Activated B cell treated with CpG ODN at 0.5 μM for 24 hours (primary cell): ENCODE results near the gene RELCH. TPM values are rescaled to one million over a fixed set of nuclear protein-coding genes. Genes with fewer than 3 reads are reported as not detected.

Experiments
- ATAC-seq: fragments of 200-7000 bp; cut with Tn5 transposase; one replicate; pipeline ENCODE4 v1.10.0; 2021; ENCODE audit warnings: low read depth, mild to moderate bottlenecking, moderate library complexity
- CTCF ChIA-PET: fragments of 350-600 bp; sonication (Branson Sonifier 250); formaldehyde crosslinking; loops from one replicate; lab custom pipeline; 2021; ENCODE audit warnings: antibody characterized with exemption; lab: Charles Lee
- POLR2A ChIA-PET: fragments of 350-600 bp; sonication (Branson Sonifier 250); formaldehyde crosslinking; loops from one replicate; lab custom pipeline; 2021; ENCODE audit warnings: antibody characterized with exemption; lab: Charles Lee
- DNase-seq: peaks from one replicate; pipeline ENCODE4 v3.0.0; 2022
- H3K27ac Mint-ChIP-seq: one replicate; pipeline ENCODE4 v1.8.0; 2020; ENCODE audit warnings: mixed read lengths
- H3K27me3 Mint-ChIP-seq: one replicate; pipeline ENCODE4 v1.8.0; 2021; ENCODE audit warnings: mixed read lengths
- H3K36me3 Mint-ChIP-seq: one replicate; pipeline ENCODE4 v1.8.0; 2021; ENCODE audit warnings: low read depth, mixed read lengths
- H3K4me1 Mint-ChIP-seq: one replicate; pipeline ENCODE4 v1.8.0; 2021; ENCODE audit warnings: mixed read lengths
- H3K4me3 Mint-ChIP-seq: one replicate; pipeline ENCODE4 v1.8.0; 2020; ENCODE audit warnings: mild to moderate bottlenecking, mixed read lengths
- H3K9me3 Mint-ChIP-seq: one replicate; pipeline ENCODE4 v1.8.0; 2020; ENCODE audit warnings: mixed read lengths
- CTCF ChIP-seq: fragments of 200-600 bp; IDR thresholded peaks from one replicate; pipeline ENCODE4 v1.8.0; 2022; ENCODE audit warnings: antibody characterized with exemption, mild to moderate bottlenecking
- intact Hi-C: fragments of 100-400 bp; cut with micrococcal nuclease; formaldehyde crosslinking; loops from one replicate; pipeline ENCODE4 v1.15.1; 2024
- total RNA-seq: library from RNA; stranded (reverse); gene quantifications from 2 replicates; pipeline ENCODE4 v1.2.3, GENCODE V29; 2022

RELCH gene
- total RNA-seq, 1 donor from 2014 or later: 59.0 TPM

GRCh38 chr18:62279561-62279960 lies 92.5 kb downstream of the RELCH start:
- intact Hi-C loops: no loop called here
- Mint-ChIP-seq H3K27me3 (no peaks in the 10 kb centered on the region), H3K9me3 (no peaks in the 10 kb centered on the region), H3K27ac (no peak overlapping the region), H3K4me3 (no peak overlapping the region), H3K4me1 (peaks cover 5% of the 10 kb centered on the region), H3K36me3 (peaks cover 66% of the 10 kb centered on the region)
- ChIA-PET CTCF (interaction anchor here (0.7 kb wide), 1 partner anchor 145 kb away, joined by 3 read pairs; no protein-coding TSS in a partner anchor), POLR2A (interaction anchor here (0.6 kb wide), 1 partner anchor 273 kb away, joined by 3 read pairs; no protein-coding TSS in a partner anchor)
- ATAC-seq (no peak), DNase-seq (no peak)
- TF ChIP-seq CTCF: no peak

GRCh38 chr18:62280058-62280457 lies 93.0 kb downstream of the RELCH start:
- peaks cover 5% of the 10 kb centered on the region for H3K4me1 Mint-ChIP-seq
- no peak for DNase-seq
- CTCF ChIA-PET: interaction anchor here (0.7 kb wide), 1 partner anchor 144 kb away, joined by 3 read pairs; no protein-coding TSS in a partner anchor
- intact Hi-C loops: no loop called here
- no peaks in the 10 kb centered on the region for H3K9me3 Mint-ChIP-seq
- ATAC-seq: no peak
- POLR2A ChIA-PET: no interaction called here
- H3K4me3 Mint-ChIP-seq: no peak overlapping the region
- TF ChIP-seq CTCF: no peak
- H3K36me3 Mint-ChIP-seq: peaks cover 66% of the 10 kb centered on the region
- no peak overlapping the region for H3K27ac Mint-ChIP-seq
- H3K27me3 Mint-ChIP-seq: no peaks in the 10 kb centered on the region

- H3K9me3 Mint-ChIP-seq: no peaks in the 10 kb centered on the region
- no peak for ATAC-seq
- H3K27ac Mint-ChIP-seq: no peak overlapping the region
- ChIA-PET CTCF (no interaction called here), POLR2A (no interaction called here)
- H3K27me3 Mint-ChIP-seq: no peaks in the 10 kb centered on the region
- no peak for DNase-seq
- intact Hi-C loops: no loop called here
- peaks cover 5% of the 10 kb centered on the region for H3K4me1 Mint-ChIP-seq
- H3K36me3 Mint-ChIP-seq: peaks cover 72% of the 10 kb centered on the region
- no peak for TF ChIP-seq CTCF
- H3K4me3 Mint-ChIP-seq: no peak overlapping the region
Observed at GRCh38 chr18:62280786-62281185, 93.7 kb downstream of the RELCH start.

GRCh38 chr18:62281684-62282083 lies 94.6 kb downstream of the RELCH start:
- no peak for TF ChIP-seq CTCF
- Mint-ChIP-seq H3K4me1 (peaks cover 5% of the 10 kb centered on the region), H3K36me3 (peaks cover 70% of the 10 kb centered on the region), H3K4me3 (no peak overlapping the region), H3K9me3 (no peaks in the 10 kb centered on the region), H3K27ac (no peak overlapping the region), H3K27me3 (no peaks in the 10 kb centered on the region)
- POLR2A ChIA-PET: no interaction called here
- intact Hi-C loops: no loop called here
- DNase-seq: no peak
- no peak for ATAC-seq
- CTCF ChIA-PET: no interaction called here

GRCh38 chr18:62282188-62282629 lies 95.2 kb downstream of the RELCH start:
- H3K27ac Mint-ChIP-seq: no peak overlapping the region
- no peak for TF ChIP-seq CTCF
- ATAC-seq (no peak), DNase-seq (no peak)
- no peak overlapping the region for H3K4me3 Mint-ChIP-seq
- H3K27me3 Mint-ChIP-seq: no peaks in the 10 kb centered on the region
- intact Hi-C loops: no loop called here
- ChIA-PET CTCF (no interaction called here), POLR2A (no interaction called here)
- peaks cover 6% of the 10 kb centered on the region for H3K4me1 Mint-ChIP-seq
- peaks cover 65% of the 10 kb centered on the region for H3K36me3 Mint-ChIP-seq
- no peaks in the 10 kb centered on the region for H3K9me3 Mint-ChIP-seq
